Dermis microvascular lymphatic vessel endothelial cell (primary cell): ENCODE data around the gene PHOSPHO1. TPM values are rescaled to one million over a fixed set of nuclear protein-coding genes. Genes with fewer than 3 reads are reported as not detected.

ENCODE experiments used
- DNase-seq, 2 donors: peaks; one replicate each; pipeline versions ENCODE4 v3.0.0 to v3.0.0-alpha.2; 2010; ENCODE audit warnings: low read depth in 2 of 2
- total RNA-seq: library from RNA; depleted of rRNA; stranded (reverse); fragments of >200 nt; gene quantifications from 2 replicates; pipeline ENCODE4 v1.2.1, GENCODE V29; 2014

Gene PHOSPHO1
- total RNA-seq, 1 donor from 2014 or later = under 0.01 TPM

- DNase-seq = no peak
Measured at GRCh38 chr17:49244839-49245238, 14.3 kb upstream of the PHOSPHO1 start.

GRCh38 chr17:49242813-49243212 lies 12.2 kb upstream of the PHOSPHO1 start:
- DNase-seq = no peak

- no peak for DNase-seq
Measured at GRCh38 chr17:49241692-49242397, 11.3 kb upstream of the PHOSPHO1 start.

GRCh38 chr17:49241040-49241439 lies 10.5 kb upstream of the PHOSPHO1 start:
- no peak for DNase-seq

GRCh38 chr17:49240619-49241018 lies 10.0 kb upstream of the PHOSPHO1 start:
- no peak for DNase-seq

GRCh38 chr17:49239963-49240362 lies 9.4 kb upstream of the PHOSPHO1 start:
- DNase-seq = no peak

- no peak for DNase-seq
Measured at GRCh38 chr17:49235896-49236295, 5.3 kb upstream of the PHOSPHO1 start.

- DNase-seq = no peak
Measured at GRCh38 chr17:49234509-49235080, 4.0 kb upstream of the PHOSPHO1 start.

- DNase-seq = no peak
Measured at GRCh38 chr17:49231563-49231894, 942 bp upstream of the PHOSPHO1 start.

- no peak for DNase-seq
Measured at GRCh38 chr17:49229805-49230600, 584 bp downstream of the PHOSPHO1 start.

- no peak for DNase-seq
Measured at GRCh38 chr17:49229076-49229804, 1.3 kb downstream of the PHOSPHO1 start.

- peak; percentile 31 to 76 for DNase-seq
Measured at GRCh38 chr17:49227436-49228261, 2.9 kb downstream of the PHOSPHO1 start.

- DNase-seq = no peak
Measured at GRCh38 chr17:49226771-49227435, 3.7 kb downstream of the PHOSPHO1 start.

GRCh38 chr17:49225554-49226236 lies 4.9 kb downstream of the PHOSPHO1 start:
- no peak for DNase-seq

GRCh38 chr17:49224997-49225337 lies 5.6 kb downstream of the PHOSPHO1 start:
- no peak for DNase-seq

- DNase-seq = peak in 1 of 2 donors; percentile 33
Measured at GRCh38 chr17:49224198-49224996, 6.2 kb downstream of the PHOSPHO1 start.

- DNase-seq = peak in 1 of 2 donors; percentile 38
Measured at GRCh38 chr17:49223517-49224197, 6.9 kb downstream of the PHOSPHO1 start.

- no peak for DNase-seq
Measured at GRCh38 chr17:49223168-49223516, 7.4 kb downstream of the PHOSPHO1 start.

GRCh38 chr17:49219987-49220386 lies 10.6 kb downstream of the PHOSPHO1 start:
- DNase-seq = no peak
